Stimulated activated CD8-positive, alpha-beta memory T cell treated with anti-CD3 and anti-CD28 coated beads, Interleukin-15, amount 100 ng/mL, for 48 hours (primary cell): ENCODE results near the gene ANKLE2.
"Not testable (repeated sequence)": the region's sequence is repeated elsewhere in the genome, so short reads cannot be mapped to it uniquely, and the experiment has no call there.

Experiments
- DNase-seq, 2 donors: peaks; one replicate each; pipeline ENCODE4 v3.0.0-alpha.2; 2020; ENCODE audit warnings: low read depth in 2 of 2

ANKLE2 gene

GRCh38 chr12:132761032-132761920 lies at the start of gene ANKLE2:
Gene ANKLE2 (minus strand): TSS chr12:132761832. CDS start chr12:132761798, 34 bp downstream.
- peak; percentile 53 to 73 for DNase-seq

GRCh38 chr12:132809391-132809790 lies 47.8 kb upstream of the ANKLE2 start:
- not testable (repeated sequence) for DNase-seq

GRCh38 chr12:132807295-132808092 lies 45.9 kb upstream of the ANKLE2 start:
- DNase-seq: no peak

- DNase-seq: peak; percentile 27 to 36
Observed at GRCh38 chr12:132806857-132807256, 45.2 kb upstream of the ANKLE2 start.

- no peak for DNase-seq
Observed at GRCh38 chr12:132804426-132804861, 42.8 kb upstream of the ANKLE2 start.

- no peak for DNase-seq
Observed at GRCh38 chr12:132803888-132804287, 42.3 kb upstream of the ANKLE2 start.

GRCh38 chr12:132803125-132803524 lies 41.5 kb upstream of the ANKLE2 start:
- no peak for DNase-seq

GRCh38 chr12:132801741-132802140 lies 40.1 kb upstream of the ANKLE2 start:
- DNase-seq: no peak

GRCh38 chr12:132798836-132799235 lies 37.2 kb upstream of the ANKLE2 start:
- DNase-seq: no peak

- no peak for DNase-seq
Observed at GRCh38 chr12:132797820-132798570, 36.4 kb upstream of the ANKLE2 start.

- DNase-seq: no peak
Observed at GRCh38 chr12:132795847-132796246, 34.2 kb upstream of the ANKLE2 start.

- DNase-seq: not testable (repeated sequence)
Observed at GRCh38 chr12:132791940-132792339, 30.3 kb upstream of the ANKLE2 start.

- DNase-seq: no peak
Observed at GRCh38 chr12:132789099-132789471, 27.5 kb upstream of the ANKLE2 start.

- no peak for DNase-seq
Observed at GRCh38 chr12:132788375-132789098, 26.9 kb upstream of the ANKLE2 start.

GRCh38 chr12:132787877-132788276 lies 26.2 kb upstream of the ANKLE2 start:
- DNase-seq: no peak

- DNase-seq: no peak
Observed at GRCh38 chr12:132786192-132786591, 24.6 kb upstream of the ANKLE2 start.

GRCh38 chr12:132784580-132784979 lies 22.9 kb upstream of the ANKLE2 start:
- DNase-seq: no peak

GRCh38 chr12:132783917-132784531 lies 22.4 kb upstream of the ANKLE2 start:
- no peak for DNase-seq

- DNase-seq: no peak
Observed at GRCh38 chr12:132781938-132782337, 20.3 kb upstream of the ANKLE2 start.

- DNase-seq: no peak
Observed at GRCh38 chr12:132779781-132780353, 18.2 kb upstream of the ANKLE2 start.
